HepG2 (cell line): Measurements from ENCODE around the gene TCN2. TPM values are rescaled to one million over a fixed set of nuclear protein-coding genes. Genes with fewer than 3 reads are reported as not detected.
A peak's percentile ranks its signal among the peaks of the same experiment; 100 is the strongest.

ENCODE experiments used
- ATAC-seq: fragments of 200-7000 bp; cut with Tn5 transposase; 3 replicates; pipeline ENCODE4 v1.9.1; 2020; ENCODE audit warnings: mild to moderate bottlenecking, moderate library complexity
- BruUV-seq: library from RNA; stranded (reverse); fragments of 400-500 nt; replicated peaks from 2 replicates; lab custom pipeline; 2021; lab: Mats Ljungman, UMichigan
- CTCF ChIA-PET: fragments of 300-600 bp; formaldehyde crosslinking; extraction: SDS; loops from one replicate; lab custom pipeline; 2021; ENCODE audit warnings: low total read pairs, inconsistent platforms, low intra/inter-chr PET ratio; lab: Yijun Ruan, JAX
- POLR2A ChIA-PET: fragments of 350-600 bp; sonication (Branson Sonifier 250); formaldehyde crosslinking; loops from one replicate; lab custom pipeline; 2020; ENCODE audit warnings: antibody characterized with exemption, inconsistent platforms; lab: Yijun Ruan, JAX
- DNase-seq: peaks from one replicate; pipeline ENCODE4 v3.0.0-alpha.2; 2015; ENCODE audit warnings: low spot score
- FAIRE-seq: peaks from 3 replicates; lab custom pipeline; 2011; peaks lifted over from hg19 to GRCh38; lab: Jason Lieb, UNC
- H2AFZ ChIP-seq: one replicate; pipeline ENCODE4 v1.6.1; 2011; ENCODE audit warnings: low read length, inconsistent platforms
- H3K27ac ChIP-seq: fragments of 300-600 bp; 3 replicates; pipeline ENCODE4 v1.8.0; 2011; ENCODE audit warnings: mixed run types, mild to moderate bottlenecking, mixed read lengths, low read length, inconsistent platforms; ENCODE audit not compliant: insufficient read depth; ENCODE audit errors: extremely low read length
- H3K27me3 ChIP-seq, 2 experiments: fragments of 200-600 bp in 1 of 2; 2 replicates in 1 of 2; 3 replicates in 1 of 2; pipeline versions ENCODE4 v1.6.0 to v1.8.0; 2011; ENCODE audit warnings: low read length in 2 of 2, mild to moderate bottlenecking in 2 of 2, moderate library complexity in 2 of 2, inconsistent platforms in 1 of 2; ENCODE audit not compliant: insufficient read depth in 2 of 2, control insufficient read depth in 1 of 2
- H3K36me3 ChIP-seq, 2 experiments: fragments of 200-600 bp in 1 of 2; replicated peaks in 1 of 2; 2 replicates in 1 of 2; 3 replicates in 1 of 2; pipeline versions ENCODE4 v1.5.1 to v1.8.0; 2011; ENCODE audit warnings: low read length in 2 of 2, inconsistent platforms in 1 of 2; ENCODE audit not compliant: insufficient read depth in 2 of 2, control insufficient read depth in 1 of 2
- H3K4me1 ChIP-seq: 2 replicates; pipeline ENCODE4 v1.5.1; 2012; ENCODE audit warnings: low read length, inconsistent platforms; ENCODE audit not compliant: insufficient read depth
- H3K4me2 ChIP-seq: 2 replicates; pipeline ENCODE4 v1.6.0; 2011; ENCODE audit warnings: low read depth, low read length, inconsistent platforms
- H3K4me3 ChIP-seq, 3 experiments: fragments of 200-600 bp in 1 of 3; sonication (generic), shearing (Covaris generic) in 1 of 3; replicated peaks in 1 of 3; 2 replicates each; pipeline ENCODE4 v1.5.1; 2011 to 2016; ENCODE audit warnings: low read length in 3 of 3, inconsistent platforms in 2 of 3, low read depth in 2 of 3, mild to moderate bottlenecking in 2 of 3, control low read depth in 1 of 3, mixed read lengths in 1 of 3; ENCODE audit not compliant: insufficient read depth in 1 of 3
- H3K79me2 ChIP-seq: one replicate; pipeline ENCODE4 v1.6.1; 2011; ENCODE audit warnings: low read length, inconsistent platforms; ENCODE audit not compliant: insufficient read depth
- H3K9ac ChIP-seq: 2 replicates; pipeline ENCODE4 v1.6.0; 2011; ENCODE audit warnings: mild to moderate bottlenecking, low read depth, low read length, inconsistent platforms; ENCODE audit not compliant: insufficient read depth
- H3K9me3 ChIP-seq: 2 replicates; pipeline ENCODE4 v1.5.1; 2012; ENCODE audit warnings: mild to moderate bottlenecking, low read length
- H4K20me1 ChIP-seq: 2 replicates; pipeline ENCODE4 v1.6.0; 2011; ENCODE audit warnings: inconsistent platforms, mild to moderate bottlenecking, low read length, moderate library complexity; ENCODE audit not compliant: insufficient read depth
- DMAP1 ChIP-seq: IDR thresholded peaks from 2 replicates; pipeline ENCODE4 v1.6.1; 2016
- GLMP ChIP-seq: sonication (generic); formaldehyde crosslinking; IDR thresholded peaks from 2 replicates; pipeline ENCODE4 v1.9.0; 2021; ENCODE audit warnings: missing genetic modification reagents, mild to moderate bottlenecking, borderline replicate concordance
- KLF16 ChIP-seq, 2 experiments: sonication (generic) in 1 of 2; formaldehyde crosslinking in 1 of 2; IDR thresholded peaks; 2 replicates each; pipeline versions ENCODE4 v1.6.1 to v1.8.0; 2016 to 2023; ENCODE audit warnings: missing genetic modification reagents in 2 of 2, missing compliant biosample characterization in 1 of 2
- NR0B2 ChIP-seq: sonication (generic); formaldehyde crosslinking; IDR thresholded peaks from 2 replicates; pipeline ENCODE4 v1.4.0; 2020; ENCODE audit warnings: mild to moderate bottlenecking, missing genetic modification reagents
- TBX2 ChIP-seq: sonication (generic); formaldehyde crosslinking; IDR thresholded peaks from 2 replicates; pipeline ENCODE4 v1.5.0; 2020; ENCODE audit warnings: missing genetic modification reagents, mild to moderate bottlenecking, borderline replicate concordance
- TRIM24 ChIP-seq: sonication (generic); formaldehyde crosslinking; IDR thresholded peaks from 2 replicates; pipeline ENCODE4 v1.8.0; 2022; ENCODE audit warnings: mild to moderate bottlenecking, missing genetic modification reagents
- ZNF124 ChIP-seq: sonication (generic); formaldehyde crosslinking; IDR thresholded peaks from 2 replicates; pipeline ENCODE4 v1.4.0; 2020; ENCODE audit warnings: missing genetic modification reagents
- ZNF17 ChIP-seq: sonication (generic); formaldehyde crosslinking; IDR thresholded peaks from 2 replicates; pipeline ENCODE4 v1.5.0; 2020; ENCODE audit warnings: mild to moderate bottlenecking, missing genetic modification reagents
- ZNF282 ChIP-seq: fragments of 450-650 bp; IDR thresholded peaks from 2 replicates; pipeline ENCODE4 v1.6.1; 2018; ENCODE audit not compliant: partially characterized antibody
- ZNF577 ChIP-seq: sonication (generic); formaldehyde crosslinking; IDR thresholded peaks from 2 replicates; pipeline ENCODE4 v1.4.0; 2020; ENCODE audit warnings: mild to moderate bottlenecking, low read depth, missing genetic modification reagents, borderline replicate concordance
- ZNF7 ChIP-seq: IDR thresholded peaks from 2 replicates; pipeline ENCODE4 v1.6.1; 2016; ENCODE audit warnings: missing biosample characterization, missing genetic modification reagents
- ZNF709 ChIP-seq: sonication (generic); formaldehyde crosslinking; IDR thresholded peaks from 2 replicates; pipeline ENCODE4 v1.5.0; 2020; ENCODE audit warnings: mild to moderate bottlenecking, missing genetic modification reagents
- WGBS: methylation state at CpG from one replicate; pipeline ENCODE4 v1.1.6; 2017; ENCODE audit warnings: low lambda C conversion rate; 5-methylcytosine and 5-hydroxymethylcytosine counted together
- in situ Hi-C: cut with HindIII; loops from 2 replicates; pipeline ENCODE4 v1.10.0; 2017; ENCODE audit warnings: low pct_unique_long_range_greater_than_20kb; ENCODE audit not compliant: extremely low pct_ligation_motif_present
- intact Hi-C: fragments of 100-400 bp; cut with micrococcal nuclease; formaldehyde crosslinking; loops from one replicate; pipeline ENCODE4 v1.10.0; 2022; ENCODE audit not compliant: unreplicated experiment
- polyA plus RNA-seq, 8 experiments: library from polyadenylated mRNA; depleted of rRNA in 3 of 8; stranded (reverse) in 7 of 8; unstranded in 1 of 8; fragments of >200 nt; fragmentation: Illumina TruSeq in 4 of 8; extraction: Trizol in 4 of 8; gene quantifications; 2 replicates each; pipeline versions ENCODE4 v1.2.1 to v1.2.3, GENCODE V29; 2011 to 2016; ENCODE audit warnings: low read depth in 4 of 8, missing spikeins in 1 of 8, mixed read lengths in 1 of 8; ENCODE audit not compliant: insufficient read depth in 1 of 8
- total RNA-seq, 5 experiments: library from RNA; depleted of rRNA; stranded (reverse); fragments of >200 nt; fragmentation: Illumina TruSeq; extraction: Trizol; gene quantifications; 2 replicates each; pipeline ENCODE4 v1.2.3, GENCODE V29; 2016; ENCODE audit warnings: low read depth in 1 of 5

The TCN2 gene
- total and polyA plus RNA-seq, 2 of the 13 experiments (the other 11 are each of a cell fraction or from before 2014, with no cell fraction given): 0.29 to 0.31 TPM

- ChIA-PET POLR2A (interaction anchor here (0.6 kb wide), 1 partner anchor 829 kb away, joined by 3 read pairs; no protein-coding TSS in a partner anchor), CTCF (no interaction called here)
- no peak overlapping the region for H3K27ac ChIP-seq
- H3K4me2 ChIP-seq: peak overlapping the region; percentile 8; the same call in 1 of the 2 replicates
- H3K36me3 ChIP-seq: no peaks in the 10 kb centered on the region
- intact Hi-C loops: no loop called here
- BruUV-seq: no TSS peak
- no peak overlapping the region for H3K9ac ChIP-seq
- no peaks in the 10 kb centered on the region for H3K9me3 ChIP-seq
- H3K79me2 ChIP-seq: no peaks in the 10 kb centered on the region
- WGBS: 15% methylated on average over 13 of the region's 17 CpGs
- in situ Hi-C loops: no loop called here
- H3K4me3 ChIP-seq: no peak overlapping the region
- no peak for ATAC-seq
- no peak overlapping the region for H2AFZ ChIP-seq
- no peak for DNase-seq
- H3K4me1 ChIP-seq: peaks cover 38% of the 10 kb centered on the region
- no peak for TF ChIP-seq TBX2 (CRISPR knock-in tag)
- TF ChIP-seq ZNF17 (CRISPR knock-in tag): no peak
- no peak for TF ChIP-seq GLMP (CRISPR knock-in tag)
- no peak for TF ChIP-seq ZNF7 (CRISPR knock-in tag)
- TF ChIP-seq NR0B2 (CRISPR knock-in tag): no peak
- TF ChIP-seq DMAP1 (CRISPR knock-in tag): no peak
- no peak for TF ChIP-seq ZNF124 (CRISPR knock-in tag)
- TF ChIP-seq ZNF577 (CRISPR knock-in tag): no peak
- no peak for TF ChIP-seq ZNF282
- TF ChIP-seq ZNF709 (CRISPR knock-in tag): no peak
- TF ChIP-seq KLF16 (CRISPR knock-in tag; IDR thresholded peaks at IDR 0.05): no peak
- no peak for TF ChIP-seq TRIM24
- TF ChIP-seq, all 625 proteins: peak for 0
- Histone ChIP-seq H3K27me3 (peaks cover 0 to 13% of the 10 kb centered on the region in 2 experiments; a peak in 3 of 5 replicates), H4K20me1 (no peaks in the 10 kb centered on the region)
- FAIRE-seq: no peak
Observed at GRCh38 chr22:30609260-30610185, 2.5 kb downstream of the TCN2 start.
